GM19035 (cell line): Measurements from ENCODE around the gene NCKAP5L.

ENCODE experiments used
- ATAC-seq: cut with Tn5 transposase; IDR thresholded peaks from one replicate; pipeline ENCODE4 v1.9.1; 2021; ENCODE audit not compliant: unreplicated experiment

Gene NCKAP5L

DNA sequence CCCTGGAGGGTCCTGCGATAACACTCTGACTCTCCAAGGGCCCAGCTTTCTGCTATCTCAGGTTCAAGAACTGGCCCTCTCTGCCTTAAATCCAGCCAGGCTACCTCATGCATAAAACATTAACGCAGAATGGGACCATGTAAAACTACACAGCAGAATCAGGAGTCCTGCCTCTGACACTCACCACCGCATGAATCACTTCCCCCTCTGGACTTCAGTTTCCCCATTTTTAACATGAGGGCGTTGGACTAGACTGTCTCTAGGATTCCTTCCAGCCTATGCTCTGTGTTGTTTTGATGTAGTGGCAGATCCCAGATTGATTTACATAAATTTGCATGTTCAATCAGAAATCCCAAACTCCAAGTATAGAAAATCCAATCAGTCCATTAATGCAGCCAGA lies 3.3 kb downstream of the NCKAP5L start:
- ATAC-seq, result no peak

- no peak for ATAC-seq
These were observed 3.8 kb downstream of the NCKAP5L start for GRCh38 chr12:49824416-49824815.

GRCh38 chr12:49823951-49824350 lies 4.3 kb downstream of the NCKAP5L start:
- no peak for ATAC-seq

GRCh38 chr12:49823350-49823749 lies 4.9 kb downstream of the NCKAP5L start:
- no peak for ATAC-seq

- ATAC-seq, result no peak
These were observed 6.6 kb downstream of the NCKAP5L start for GRCh38 chr12:49821373-49822287.

DNA sequence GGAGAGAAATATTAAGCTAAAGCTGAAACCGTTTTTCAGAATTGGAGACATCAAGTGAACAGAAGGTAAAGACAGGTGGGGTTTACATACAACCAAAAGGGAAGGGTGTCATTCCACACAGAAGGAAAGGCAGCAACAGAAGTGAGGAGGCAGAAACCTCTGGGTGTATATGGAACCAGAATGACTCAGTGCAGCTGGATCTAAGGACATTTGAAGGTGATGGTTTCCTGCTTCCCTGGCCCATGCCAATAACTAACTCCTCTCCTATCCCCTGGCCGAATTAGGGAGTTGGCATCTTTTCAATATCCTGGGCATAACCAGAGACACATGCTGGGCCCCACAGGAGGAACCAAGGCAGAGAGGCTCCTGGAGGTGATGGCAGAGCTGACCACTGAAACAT lies 8.4 kb downstream of the NCKAP5L start:
- ATAC-seq, result no peak

- ATAC-seq, result no peak
These were observed 9.8 kb downstream of the NCKAP5L start for GRCh38 chr12:49818241-49818895.

GRCh38 chr12:49813131-49813530 lies 15.1 kb downstream of the NCKAP5L start:
- no peak for ATAC-seq

- no peak for ATAC-seq
These were observed 16.2 kb downstream of the NCKAP5L start for GRCh38 chr12:49811961-49812401.

DNA sequence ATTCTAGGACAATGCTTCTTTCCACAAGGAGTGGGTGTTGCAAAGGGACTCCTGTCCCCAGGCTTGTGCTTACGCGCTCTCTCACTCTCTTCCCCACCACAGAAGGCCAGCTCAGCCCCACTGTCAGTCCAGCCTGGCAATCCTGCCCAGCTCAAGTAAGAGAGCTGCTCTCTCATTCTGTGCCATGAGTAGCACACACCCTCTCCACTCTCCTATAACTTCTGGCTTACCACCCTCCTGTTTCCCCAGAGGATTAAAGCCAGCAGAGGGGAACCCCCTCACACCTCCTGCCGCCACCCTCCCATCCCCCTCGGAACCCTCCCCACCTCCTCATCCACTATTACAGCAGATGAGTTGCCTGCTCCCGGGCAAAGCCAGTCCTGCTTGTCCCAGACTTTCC lies 17.1 kb downstream of the NCKAP5L start:
- ATAC-seq, result no peak

GRCh38 chr12:49809906-49810389 lies 18.3 kb downstream of the NCKAP5L start:
- ATAC-seq, result no peak

- no peak for ATAC-seq
These were observed 18.8 kb downstream of the NCKAP5L start for GRCh38 chr12:49809381-49809905.

GRCh38 chr12:49808686-49809380 lies 19.4 kb downstream of the NCKAP5L start:
- ATAC-seq, result no peak

- no peak for ATAC-seq
These were observed 20.1 kb downstream of the NCKAP5L start for GRCh38 chr12:49807991-49808580.

- no peak for ATAC-seq
These were observed 21.3 kb downstream of the NCKAP5L start for GRCh38 chr12:49806877-49807276.

- no peak for ATAC-seq
These were observed 21.8 kb downstream of the NCKAP5L start for GRCh38 chr12:49806321-49806813.

- no peak for ATAC-seq
These were observed 22.8 kb downstream of the NCKAP5L start for GRCh38 chr12:49805409-49805808.

DNA sequence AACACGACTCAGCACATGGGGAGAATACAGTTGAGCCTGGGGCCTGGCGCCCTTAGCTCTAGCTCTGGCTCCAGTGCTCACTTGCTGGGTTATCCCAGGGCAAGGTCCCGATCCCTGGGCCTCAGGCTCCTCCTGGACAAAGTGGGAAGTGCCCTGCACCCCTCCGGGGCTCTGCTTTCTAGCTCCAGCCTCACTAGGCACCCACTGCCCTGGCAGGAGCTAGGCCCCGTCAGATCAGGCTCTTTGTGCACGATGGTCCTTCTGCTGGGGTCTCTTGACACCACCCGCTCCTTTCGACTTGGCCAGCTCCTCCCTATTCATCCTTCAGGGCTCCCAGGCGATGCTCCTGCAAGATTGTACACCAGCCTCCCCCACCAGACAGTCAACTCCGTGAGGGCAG lies 23.4 kb downstream of the NCKAP5L start:
- no peak for ATAC-seq

DNA sequence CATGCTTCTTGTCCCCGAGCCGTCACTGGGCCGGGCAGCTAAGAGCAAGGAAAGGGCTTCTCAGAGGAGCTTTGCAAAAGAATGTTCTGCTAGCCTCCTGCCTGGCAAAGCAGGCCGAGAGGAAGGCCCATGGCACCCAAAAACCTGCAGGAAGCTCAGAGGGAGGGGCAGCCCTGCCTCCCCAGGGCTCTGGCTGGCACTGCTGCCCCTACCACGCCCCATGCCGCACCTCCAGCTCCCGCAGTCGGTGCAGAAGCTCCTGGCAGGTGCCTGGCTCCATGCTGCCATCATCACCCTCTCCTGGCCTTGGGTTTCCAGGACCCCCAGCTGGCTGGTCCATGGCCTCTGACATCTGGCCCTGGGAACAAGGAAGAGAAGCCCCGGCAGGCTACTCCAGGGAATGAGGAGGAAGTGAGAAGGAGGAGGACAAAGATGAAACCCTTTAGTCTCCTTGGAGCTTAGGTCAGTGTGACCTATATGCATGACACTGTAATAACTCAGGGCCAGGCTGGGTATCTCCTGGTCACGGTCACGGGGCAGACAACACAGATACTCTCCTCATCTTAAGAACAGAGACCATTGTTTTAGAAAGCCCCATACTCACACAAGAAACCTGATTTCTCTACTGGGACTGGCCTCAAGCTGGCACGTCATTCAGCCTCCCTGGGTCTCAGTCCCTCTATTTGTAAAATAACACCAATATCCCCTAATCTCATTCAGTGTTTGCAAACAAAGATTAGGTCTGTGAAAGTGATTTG lies 24.3 kb downstream of the NCKAP5L start:
- no peak for ATAC-seq
